MM.1S (cell line): ENCODE measurements around the gene MSI2.

ENCODE experiments used
- EZH2phosphoT487 ChIP-seq: fragments of 300-600 bp; sonication (generic); IDR thresholded peaks from 2 replicates; pipeline ENCODE4 v1.6.1; 2018; ENCODE audit warnings: antibody characterized with exemption, low read length
- TF ChIP-seq, protein P1 (sequence below): fragments of 300-600 bp; sonication (generic); IDR thresholded peaks from 2 replicates; pipeline ENCODE4 v1.5.1; 2016; ENCODE audit warnings: antibody characterized with exemption, low read length, mixed read lengths

DNA sequence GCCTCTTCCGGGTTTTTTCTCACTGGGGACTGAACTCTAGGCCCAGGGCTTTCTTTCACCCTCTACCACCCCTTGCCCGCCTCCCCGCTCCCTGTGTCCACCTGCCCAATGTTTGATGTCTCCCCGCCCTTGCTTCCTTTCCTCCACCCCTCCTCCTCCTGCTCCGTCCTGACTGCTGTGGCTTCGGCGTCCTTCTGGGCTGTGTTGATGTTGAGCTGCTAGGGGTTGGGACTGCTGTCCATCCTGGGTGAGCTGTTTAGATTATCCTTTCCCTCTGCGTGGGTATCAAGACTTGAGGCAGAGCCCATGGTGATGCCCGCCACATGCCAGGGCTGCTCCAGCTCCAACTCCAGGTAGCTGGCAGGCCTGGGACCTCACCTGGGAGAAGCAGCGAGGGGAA, 371.3 kb downstream of the MSI2 start:
- no peak for TF ChIP-seq EZH2phosphoT487
- TF ChIP-seq, protein P1, sequence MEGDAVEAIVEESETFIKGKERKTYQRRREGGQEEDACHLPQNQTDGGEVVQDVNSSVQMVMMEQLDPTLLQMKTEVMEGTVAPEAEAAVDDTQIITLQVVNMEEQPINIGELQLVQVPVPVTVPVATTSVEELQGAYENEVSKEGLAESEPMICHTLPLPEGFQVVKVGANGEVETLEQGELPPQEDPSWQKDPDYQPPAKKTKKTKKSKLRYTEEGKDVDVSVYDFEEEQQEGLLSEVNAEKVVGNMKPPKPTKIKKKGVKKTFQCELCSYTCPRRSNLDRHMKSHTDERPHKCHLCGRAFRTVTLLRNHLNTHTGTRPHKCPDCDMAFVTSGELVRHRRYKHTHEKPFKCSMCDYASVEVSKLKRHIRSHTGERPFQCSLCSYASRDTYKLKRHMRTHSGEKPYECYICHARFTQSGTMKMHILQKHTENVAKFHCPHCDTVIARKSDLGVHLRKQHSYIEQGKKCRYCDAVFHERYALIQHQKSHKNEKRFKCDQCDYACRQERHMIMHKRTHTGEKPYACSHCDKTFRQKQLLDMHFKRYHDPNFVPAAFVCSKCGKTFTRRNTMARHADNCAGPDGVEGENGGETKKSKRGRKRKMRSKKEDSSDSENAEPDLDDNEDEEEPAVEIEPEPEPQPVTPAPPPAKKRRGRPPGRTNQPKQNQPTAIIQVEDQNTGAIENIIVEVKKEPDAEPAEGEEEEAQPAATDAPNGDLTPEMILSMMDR = no peak
